HepG2 (cell line): Measurements from ENCODE around the gene CASR. TPM values are rescaled to one million over a fixed set of nuclear protein-coding genes. Genes with fewer than 3 reads are reported as not detected.

Source experiments
- ATF3 ChIP-seq: sonication (generic); formaldehyde crosslinking; IDR thresholded peaks from 2 replicates; pipeline ENCODE4 v1.4.0; 2020; ENCODE audit warnings: missing genetic modification reagents
- BHLHE40 ChIP-seq: IDR thresholded peaks from 2 replicates; pipeline ENCODE4 v1.6.1; 2011; ENCODE audit warnings: low read length, improper control_type of control experiment
- DMTF1 ChIP-seq: sonication (generic); formaldehyde crosslinking; IDR thresholded peaks from 2 replicates; pipeline ENCODE4 v1.4.0; 2020; ENCODE audit warnings: mild to moderate bottlenecking, missing genetic modification reagents
- FOXA1 ChIP-seq, 2 experiments: fragments of 450-650 bp in 1 of 2; sonication (generic) in 1 of 2; formaldehyde crosslinking in 1 of 2; IDR thresholded peaks; 2 replicates each; pipeline versions ENCODE4 v1.4.0 to v1.6.1; 2016 to 2020; ENCODE audit warnings: missing genetic modification reagents in 1 of 2
- FOXP4 ChIP-seq: sonication (generic); formaldehyde crosslinking; IDR thresholded peaks from 2 replicates; pipeline ENCODE4 v1.4.0; 2020; ENCODE audit warnings: missing genetic modification reagents
- HNRNPUL1 ChIP-seq: fragments of 200-400 bp; formaldehyde crosslinking; IDR thresholded peaks from 2 replicates; pipeline ENCODE4 v1.6.1; 2017; ENCODE audit warnings: low read depth, mild to moderate bottlenecking, low read length, moderate library complexity
- IKZF4 ChIP-seq: sonication (generic); formaldehyde crosslinking; IDR thresholded peaks from 2 replicates; pipeline ENCODE4 v1.5.1; 2020; ENCODE audit warnings: borderline replicate concordance, mild to moderate bottlenecking, low read depth, missing genetic modification reagents; ENCODE audit errors: not compliant biosample characterization
- NR2C2 ChIP-seq: sonication (generic); formaldehyde crosslinking; IDR thresholded peaks from 2 replicates; pipeline ENCODE4 v1.4.0; 2020; ENCODE audit warnings: missing genetic modification reagents, mild to moderate bottlenecking, moderate library complexity, borderline replicate concordance
- PRMT3 ChIP-seq: sonication (generic); formaldehyde crosslinking; IDR thresholded peaks from 2 replicates; pipeline ENCODE4 v1.8.1; 2022; ENCODE audit warnings: low read depth, mild to moderate bottlenecking, moderate library complexity, missing genetic modification reagents, borderline replicate concordance
- SAFB2 ChIP-seq: sonication (generic); formaldehyde crosslinking; IDR thresholded peaks from 2 replicates; pipeline ENCODE4 v1.5.1; 2020; ENCODE audit warnings: missing genetic modification reagents, low read depth, mild to moderate bottlenecking, borderline replicate concordance
- SALL1 ChIP-seq: sonication (generic); formaldehyde crosslinking; IDR thresholded peaks from 2 replicates; pipeline ENCODE4 v1.8.0; 2022; ENCODE audit warnings: mild to moderate bottlenecking, missing genetic modification reagents
- SATB2 ChIP-seq: sonication (generic); formaldehyde crosslinking; IDR thresholded peaks from 2 replicates; pipeline ENCODE4 v1.5.0; 2020; ENCODE audit warnings: missing genetic modification reagents
- XRCC5 ChIP-seq: fragments of 200-400 bp; formaldehyde crosslinking; optimal IDR thresholded peaks from 2 replicates; pipeline ENCODE3; 2017; ENCODE audit warnings: mild to moderate bottlenecking, low read length
- ZBTB20 ChIP-seq: sonication (generic); formaldehyde crosslinking; IDR thresholded peaks from 2 replicates; pipeline ENCODE4 v1.8.1; 2023; ENCODE audit warnings: missing genetic modification reagents, low read depth, mild to moderate bottlenecking, borderline replicate concordance
- ZHX1 ChIP-seq: sonication (generic); formaldehyde crosslinking; IDR thresholded peaks from 2 replicates; pipeline ENCODE4 v1.8.1; 2022; ENCODE audit warnings: low read depth, mild to moderate bottlenecking, missing genetic modification reagents
- ZNF282 ChIP-seq: fragments of 450-650 bp; IDR thresholded peaks from 2 replicates; pipeline ENCODE4 v1.6.1; 2018; ENCODE audit not compliant: partially characterized antibody
- ZNF354B ChIP-seq: sonication (generic); formaldehyde crosslinking; IDR thresholded peaks from 2 replicates; pipeline ENCODE4 v1.8.0; 2022; ENCODE audit warnings: mild to moderate bottlenecking, missing genetic modification reagents
- ZNF597 ChIP-seq: sonication (generic); formaldehyde crosslinking; IDR thresholded peaks from 2 replicates; pipeline ENCODE4 v1.5.0; 2020; ENCODE audit warnings: missing genetic modification reagents
- ZNF598 ChIP-seq: sonication (generic); formaldehyde crosslinking; IDR thresholded peaks from 2 replicates; pipeline ENCODE4 v1.5.1; 2020; ENCODE audit warnings: mild to moderate bottlenecking, missing genetic modification reagents, borderline replicate concordance
- ZNF841 ChIP-seq: sonication (generic); formaldehyde crosslinking; IDR thresholded peaks from 2 replicates; pipeline ENCODE4 v1.8.1; 2023; ENCODE audit warnings: missing genetic modification reagents, borderline replicate concordance
- polyA plus RNA-seq, 8 experiments: library from polyadenylated mRNA; depleted of rRNA in 3 of 8; stranded (reverse) in 7 of 8; unstranded in 1 of 8; fragments of >200 nt; fragmentation: Illumina TruSeq in 4 of 8; extraction: Trizol in 4 of 8; gene quantifications; 2 replicates each; pipeline versions ENCODE4 v1.2.1 to v1.2.3, GENCODE V29; 2011 to 2016; ENCODE audit warnings: low read depth in 4 of 8, missing spikeins in 1 of 8, mixed read lengths in 1 of 8; ENCODE audit not compliant: insufficient read depth in 1 of 8
- total RNA-seq, 5 experiments: library from RNA; depleted of rRNA; stranded (reverse); fragments of >200 nt; fragmentation: Illumina TruSeq; extraction: Trizol; gene quantifications; 2 replicates each; pipeline ENCODE4 v1.2.3, GENCODE V29; 2016; ENCODE audit warnings: low read depth in 1 of 5

The CASR gene
- total and polyA plus RNA-seq, 2 of the 13 experiments (the other 11 are each of a cell fraction or from before 2014, with no cell fraction given), result not detected

GRCh38 chr3:122305818-122306621 is 122.6 kb downstream of the CASR start (continued):
- TF ChIP-seq FOXP4 (CRISPR knock-in tag), result no peak
- TF ChIP-seq ZNF354B (CRISPR knock-in tag), result no peak
- no peak for TF ChIP-seq ZNF598 (CRISPR knock-in tag)
- peak; percentile 56 for TF ChIP-seq SALL1
- no peak for TF ChIP-seq PRMT3 (CRISPR knock-in tag)
- no peak for TF ChIP-seq ZNF841 (CRISPR knock-in tag)
- no peak for TF ChIP-seq HNRNPUL1
- TF ChIP-seq ZNF282, result no peak
- no peak for TF ChIP-seq XRCC5
- TF ChIP-seq NR2C2 (CRISPR knock-in tag), result no peak
- TF ChIP-seq ZHX1 (CRISPR knock-in tag), result no peak
- TF ChIP-seq ZNF597 (CRISPR knock-in tag), result no peak
- no peak for TF ChIP-seq IKZF4 (CRISPR knock-in tag)
- no peak for TF ChIP-seq FOXA1 (IDR thresholded peaks at IDR 0.05)
- no peak for TF ChIP-seq FOXA1 (CRISPR knock-in tag; IDR thresholded peaks at IDR 0.05)
- no peak for TF ChIP-seq ZBTB20 (CRISPR knock-in tag)
- no peak for TF ChIP-seq BHLHE40
- TF ChIP-seq SATB2, result no peak
- no peak for TF ChIP-seq DMTF1 (CRISPR knock-in tag)
- TF ChIP-seq SAFB2 (CRISPR knock-in tag), result no peak
- no peak for TF ChIP-seq ATF3 (CRISPR knock-in tag)
